Femur (tissue), 1 donor: ENCODE measurements around the gene PICK1.
A peak's percentile ranks its signal among the peaks of the same experiment; 100 is the strongest.
"Not testable (repeated sequence)": the region's sequence is repeated elsewhere in the genome, so short reads cannot be mapped to it uniquely, and the experiment has no call there.

Experiments used
- DNase-seq: peaks from one replicate; pipeline ENCODE4 v3.0.0-alpha.2; 2017

Gene PICK1

DNA sequence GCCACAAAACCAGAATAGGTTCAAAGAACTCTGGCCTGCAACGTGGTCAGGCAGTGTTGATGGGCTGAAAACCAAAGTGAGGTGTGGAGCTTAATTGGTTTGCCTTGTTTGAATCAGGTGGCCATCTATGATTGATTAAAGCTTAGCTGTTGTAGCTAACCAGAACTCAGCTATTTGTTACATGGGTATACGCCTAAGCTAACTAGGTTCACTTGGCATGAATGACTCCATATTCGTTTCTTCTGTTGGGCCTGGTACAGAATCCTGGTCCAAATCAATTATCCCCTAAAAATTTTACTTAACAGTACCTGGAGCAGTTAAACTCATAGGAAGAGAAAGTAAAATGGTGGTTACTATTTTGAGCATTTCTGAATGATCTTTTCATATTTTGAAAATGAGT is 61.0 kb downstream of the PICK1 start:
- DNase-seq: no peak

- DNase-seq: not testable (repeated sequence)
Measured at GRCh38 chr22:38118747-38119146, 61.5 kb downstream of the PICK1 start.

DNA sequence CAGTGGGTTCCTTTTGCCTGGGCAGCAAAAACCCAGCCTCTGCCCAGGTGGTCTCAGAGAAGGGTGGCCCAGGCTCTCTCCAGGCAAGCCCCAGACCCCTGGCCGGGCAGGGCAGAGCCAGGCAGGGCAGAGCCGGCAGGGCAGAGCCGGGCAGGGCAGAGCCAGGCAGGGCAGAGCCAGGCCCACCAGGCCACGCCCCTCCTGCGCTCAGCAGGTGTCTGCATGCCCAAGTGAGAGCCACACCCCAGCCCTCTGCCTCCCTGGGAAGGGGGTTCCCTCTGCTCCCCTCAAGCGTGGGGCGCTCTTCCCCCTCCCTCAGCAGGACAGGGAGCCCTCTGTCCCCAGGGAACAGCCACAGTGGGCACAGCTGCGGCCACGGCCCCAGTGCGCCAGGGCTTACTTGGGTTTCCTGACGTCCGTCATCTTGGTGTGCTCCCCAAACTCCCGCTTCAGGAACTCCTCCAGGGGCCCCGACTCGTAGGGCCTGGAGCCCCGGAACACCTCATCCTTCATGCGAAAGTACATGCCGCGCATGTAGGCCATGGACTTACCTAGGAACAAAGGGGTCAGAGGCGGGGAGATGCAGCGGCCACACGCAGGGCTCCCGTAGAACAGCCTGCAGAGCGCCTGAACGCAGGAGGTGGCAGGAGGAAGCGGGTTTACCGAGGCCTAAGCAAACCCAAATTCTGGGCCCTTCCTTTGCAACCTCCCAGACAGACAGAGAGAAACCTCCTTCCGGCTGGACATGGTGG is 63.3 kb downstream of the PICK1 start:
- peak; percentile 13 for DNase-seq

DNA sequence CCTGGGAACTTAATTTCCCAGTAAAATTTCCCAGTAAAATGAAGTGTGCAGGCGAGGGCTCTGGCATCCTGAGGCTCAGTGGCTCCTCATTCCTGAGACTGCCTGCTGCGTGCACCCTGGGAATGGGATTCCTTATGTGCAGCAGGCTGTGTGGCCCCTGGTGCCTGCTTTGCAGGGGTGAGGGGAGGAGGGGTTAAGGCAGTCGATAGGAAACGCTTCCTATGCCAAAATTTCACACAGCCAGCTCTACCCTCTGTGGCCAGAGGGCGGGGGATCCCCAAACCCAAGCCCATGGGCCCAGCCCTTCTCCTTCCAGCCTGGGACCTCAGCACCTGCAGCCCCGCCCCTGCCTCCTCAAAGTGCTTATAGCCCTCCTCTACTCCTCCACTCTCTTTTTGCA is 65.4 kb downstream of the PICK1 start:
- peak; percentile 8 for DNase-seq

DNA sequence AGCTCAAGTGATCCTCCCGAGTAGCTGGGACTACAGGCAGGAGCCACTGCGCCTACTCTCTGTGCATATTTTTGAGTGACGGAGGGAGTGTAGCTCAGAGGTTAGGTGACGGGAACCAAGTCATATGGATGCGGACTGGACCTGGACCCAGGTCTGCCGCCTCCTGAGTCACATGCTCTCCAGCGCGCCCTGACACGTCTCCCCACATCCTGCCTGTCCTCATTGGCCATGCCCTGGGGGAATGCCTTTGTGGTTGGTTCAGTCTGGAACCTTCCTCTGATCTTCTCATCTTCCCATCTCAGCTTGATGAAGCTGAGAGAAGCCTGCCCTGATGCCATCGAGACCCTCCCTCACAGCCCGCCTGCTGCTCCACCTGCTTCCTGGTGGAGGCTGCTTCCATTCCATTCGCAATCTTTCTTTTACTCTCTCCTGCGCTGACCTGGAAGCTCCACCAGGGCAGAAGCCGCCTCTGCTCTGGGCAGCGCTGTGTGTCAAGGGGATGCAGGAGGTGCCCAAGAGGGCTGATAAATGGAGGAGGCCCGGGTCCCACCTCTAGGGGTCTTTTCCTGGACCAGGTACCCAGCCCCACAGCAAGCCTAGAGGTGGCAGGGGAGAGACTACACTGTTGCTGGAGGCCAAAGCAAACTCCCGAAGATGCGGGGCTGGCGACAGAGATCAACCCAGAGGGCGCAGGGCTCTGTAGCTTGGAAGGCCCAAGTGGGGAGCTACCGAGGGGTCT is 67.2 kb downstream of the PICK1 start:
- DNase-seq: peak; percentile 10

GRCh38 chr22:38125038-38125610 is 67.9 kb downstream of the PICK1 start:
- no peak for DNase-seq
